Subcutaneous abdominal adipose tissue (tissue), 5 donors: Measurements from ENCODE around the gene GRIN2D.
"Not testable (repeated sequence)": the region's sequence is repeated elsewhere in the genome, so short reads cannot be mapped to it uniquely, and the experiment has no call there.

Experiments
- H3K27ac ChIP-seq: one replicate; pipeline ENCODE4 v1.7.0; 2013; ENCODE audit warnings: low read depth, mild to moderate bottlenecking, inconsistent platforms, low read length, moderate library complexity
- H3K27me3 ChIP-seq, 5 donors: one replicate each; pipeline ENCODE4 v1.7.0; 2013; ENCODE audit warnings: low read length in 5 of 5, inconsistent platforms in 1 of 5; ENCODE audit not compliant: control insufficient read depth in 5 of 5, insufficient read depth in 4 of 5
- H3K36me3 ChIP-seq, 5 donors: one replicate each; pipeline ENCODE4 v1.7.0; 2013; ENCODE audit warnings: low read length in 5 of 5; ENCODE audit not compliant: control insufficient read depth in 5 of 5, insufficient read depth in 5 of 5
- H3K4me1 ChIP-seq, 5 donors: one replicate each; pipeline ENCODE4 v1.7.0; 2013; ENCODE audit warnings: low read length in 5 of 5, mild to moderate bottlenecking in 3 of 5, moderate library complexity in 1 of 5; ENCODE audit not compliant: control insufficient read depth in 5 of 5, insufficient read depth in 5 of 5
- H3K4me3 ChIP-seq, 5 donors: one replicate each; pipeline ENCODE4 v1.7.0; 2013; ENCODE audit warnings: low read length in 5 of 5, low read depth in 1 of 5
- H3K9ac ChIP-seq, 5 donors: one replicate each; pipeline ENCODE4 v1.7.0; 2013; ENCODE audit warnings: low read length in 5 of 5, mild to moderate bottlenecking in 4 of 5, moderate library complexity in 3 of 5
- H3K9me3 ChIP-seq, 5 donors: one replicate each; pipeline ENCODE4 v1.7.0; 2013; ENCODE audit warnings: low read length in 5 of 5; ENCODE audit not compliant: control insufficient read depth in 5 of 5
- donor health status: healthy.
- donor health status: healthy.
- donor health status: healthy.
- donor health status: healthy.
- donor health status: healthy.

GRIN2D gene

GRCh38 chr19:48386981-48387380 lies 6.5 kb upstream of the GRIN2D start:
- Histone ChIP-seq H3K36me3 (peaks cover 6 to 69% (median 65%) of the 10 kb centered on the region in 5 donors), H3K4me1 (peaks cover 2 to 18% (median 13%) of the 10 kb centered on the region in 5 donors), H3K9me3 (no peaks in the 10 kb centered on the region), H3K27me3 (no peaks in the 10 kb centered on the region), H3K27ac (no peak overlapping the region), H3K4me3 (no peak overlapping the region), H3K9ac (no peak overlapping the region)

GRCh38 chr19:48390188-48391099 lies 3.0 kb upstream of the GRIN2D start:
- Histone ChIP-seq H3K4me3 (peak overlapping the region; percentile 90 to 96 (median 93)), H3K4me1 (peaks cover 2 to 26% (median 17%) of the 10 kb centered on the region in 5 donors), H3K9ac (peak overlapping the region; percentile 93 to 100 (median 99))

GRCh38 chr19:48391100-48392005 lies 2.1 kb upstream of the GRIN2D start, which contains the start of gene KDELR1:
Gene KDELR1, minus strand, starts transcription at chr19:48391551. Its CDS starts 193 bp downstream, at chr19:48391358.
- Histone ChIP-seq H3K27me3 (peaks cover 26 to 38% (median 31%) of the 10 kb centered on the region in 5 donors), H3K27ac (peak within 1 kb of the TSS; percentile 90), H3K36me3 (peaks cover 6 to 29% (median 26%) of the 10 kb centered on the region in 5 donors), H3K9me3 (no peaks in the 10 kb centered on the region), H3K9ac (peak within 1 kb of the TSS; percentile 93 to 100 (median 99)), H3K4me3 (peak within 1 kb of the TSS; percentile 90 to 96 (median 93)), H3K4me1 (peaks cover 2 to 26% (median 17%) of the 10 kb centered on the region in 5 donors)

More at GRCh38 chr19:48390188-48391099, 3.0 kb upstream of the GRIN2D start:
- peaks cover 6 to 36% (median 34%) of the 10 kb centered on the region in 5 donors for H3K36me3 ChIP-seq
- peaks cover 17 to 29% (median 23%) of the 10 kb centered on the region in 5 donors for H3K27me3 ChIP-seq
- no peaks in the 10 kb centered on the region for H3K9me3 ChIP-seq
- H3K27ac ChIP-seq: peak overlapping the region; percentile 90

GRCh38 chr19:48392006-48392344 lies 1.5 kb upstream of the GRIN2D start:
- Histone ChIP-seq H3K36me3 (peaks cover 6 to 25% (median 21%) of the 10 kb centered on the region in 5 donors), H3K27me3 (peaks cover 31 to 44% (median 37%) of the 10 kb centered on the region in 5 donors), H3K4me1 (peaks cover 2 to 26% (median 17%) of the 10 kb centered on the region in 5 donors)
- not testable (repeated sequence) for H3K4me3 ChIP-seq, H3K9ac ChIP-seq, H3K9me3 ChIP-seq, H3K27ac ChIP-seq

- Histone ChIP-seq H3K36me3 (peaks cover 1 to 14% (median 13%) of the 10 kb centered on the region in 5 donors), H3K4me1 (peaks cover 2 to 34% (median 25%) of the 10 kb centered on the region in 5 donors), H3K4me3 (no peak overlapping the region), H3K27me3 (peaks cover 42 to 55% (median 48%) of the 10 kb centered on the region in 5 donors), H3K9me3 (no peaks in the 10 kb centered on the region), H3K27ac (no peak overlapping the region), H3K9ac (no peak overlapping the region)
These were observed 459 bp upstream of the GRIN2D start for GRCh38 chr19:48392860-48393558.

- Histone ChIP-seq H3K4me1 (peaks cover under 1 to 39% (median 26%) of the 10 kb centered on the region in 5 donors), H3K27me3 (peaks cover 43 to 56% (median 49%) of the 10 kb centered on the region in 5 donors), H3K4me3 (no peak overlapping the region), H3K9ac (no peak overlapping the region), H3K9me3 (no peaks in the 10 kb centered on the region), H3K36me3 (peaks cover 0 to under 1% (median 0%) of the 10 kb centered on the region in 5 donors), H3K27ac (no peak overlapping the region)
These were observed 1.1 kb downstream of the GRIN2D start for GRCh38 chr19:48394331-48395169.

- H3K9ac ChIP-seq: no peak overlapping the region
These were observed 1.6 kb downstream of the GRIN2D start for GRCh38 chr19:48395170-48395455.

GRCh38 chr19:48395499-48395898 lies 2.0 kb downstream of the GRIN2D start:
- no peak overlapping the region for H3K4me3 ChIP-seq
- H3K9ac ChIP-seq: no peak overlapping the region
- H3K4me1 ChIP-seq: peaks cover 0 to 39% (median 27%) of the 10 kb centered on the region in 5 donors
- no peaks in the 10 kb centered on the region for H3K36me3 ChIP-seq
- no peaks in the 10 kb centered on the region for H3K9me3 ChIP-seq
- H3K27me3 ChIP-seq: peaks cover 43 to 56% (median 49%) of the 10 kb centered on the region in 5 donors
- H3K27ac ChIP-seq: no peak overlapping the region

More at GRCh38 chr19:48395170-48395455, 1.6 kb downstream of the GRIN2D start:
- peaks cover 0 to 39% (median 28%) of the 10 kb centered on the region in 5 donors for H3K4me1 ChIP-seq
- H3K27me3 ChIP-seq: peaks cover 43 to 56% (median 49%) of the 10 kb centered on the region in 5 donors
- H3K4me3 ChIP-seq: no peak overlapping the region
- H3K9me3 ChIP-seq: no peaks in the 10 kb centered on the region
- H3K27ac ChIP-seq: no peak overlapping the region
- H3K36me3 ChIP-seq: no peaks in the 10 kb centered on the region
